Stimulated activated naive CD8-positive, alpha-beta T cell treated with anti-CD3 and anti-CD28 coated beads, Interleukin-15, amount 100 ng/mL, for 72 hours (primary cell): Measurements from ENCODE around the gene ENPP6.
"Not testable (repeated sequence)": the region's sequence is repeated elsewhere in the genome, so short reads cannot be mapped to it uniquely, and the experiment has no call there.

ENCODE experiments used
- ATAC-seq: fragments of 150-1000 bp; cut with Tn5 transposase; 2 replicates; pipeline ENCODE4 v1.10.0; 2021; ENCODE audit warnings: mild to moderate bottlenecking, moderate library complexity
- DNase-seq, 2 donors: peaks; one replicate each; pipeline ENCODE4 v3.0.0; 2021 to 2022
- H3K27ac Mint-ChIP-seq, 2 donors: one replicate each; pipeline ENCODE4 v1.8.0; 2022; ENCODE audit warnings: mild to moderate bottlenecking in 2 of 2, mixed read lengths in 2 of 2, moderate library complexity in 2 of 2
- H3K27me3 Mint-ChIP-seq: one replicate; pipeline ENCODE4 v1.8.0; 2022; ENCODE audit warnings: mixed read lengths
- H3K4me1 Mint-ChIP-seq: one replicate; pipeline ENCODE4 v1.8.0; 2022; ENCODE audit warnings: mild to moderate bottlenecking, mixed read lengths
- H3K4me3 Mint-ChIP-seq, 2 donors: one replicate each; pipeline ENCODE4 v1.8.0; 2022; ENCODE audit warnings: mild to moderate bottlenecking in 2 of 2, mixed read lengths in 2 of 2, moderate library complexity in 1 of 2
- H3K9me3 Mint-ChIP-seq, 2 donors: one replicate each; pipeline ENCODE4 v1.8.0; 2022; ENCODE audit warnings: mixed read lengths in 2 of 2

Gene ENPP6

GRCh38 chr4:184059099-184059498 is 158.6 kb downstream of the ENPP6 start:
- Mint-ChIP-seq H3K9me3 (no peaks in the 10 kb centered on the region), H3K4me1 (no peaks in the 10 kb centered on the region), H3K27ac (no peak overlapping the region), H3K27me3 (no peaks in the 10 kb centered on the region), H3K4me3 (no peak overlapping the region)
- DNase-seq (no peak), ATAC-seq (no peak)

GRCh38 chr4:184058026-184058425 is 159.6 kb downstream of the ENPP6 start:
- Mint-ChIP-seq H3K27me3 (no peaks in the 10 kb centered on the region), H3K4me3 (no peak overlapping the region), H3K27ac (no peak overlapping the region), H3K9me3 (no peaks in the 10 kb centered on the region), H3K4me1 (no peaks in the 10 kb centered on the region)
- DNase-seq: no peak
- no peak for ATAC-seq

- no peak for ATAC-seq
- Mint-ChIP-seq H3K4me3 (no peak overlapping the region), H3K27ac (no peak overlapping the region), H3K4me1 (no peaks in the 10 kb centered on the region), H3K27me3 (peaks cover 6% of the 10 kb centered on the region), H3K9me3 (peaks cover 0 to under 1% of the 10 kb centered on the region in 2 donors)
- no peak for DNase-seq
Observed at GRCh38 chr4:184056877-184057276, 160.8 kb downstream of the ENPP6 start.

GRCh38 chr4:184053434-184053833 is 164.2 kb downstream of the ENPP6 start:
- no peak overlapping the region for H3K27ac Mint-ChIP-seq
- H3K4me3 Mint-ChIP-seq: no peak overlapping the region
- no peak for DNase-seq
- peaks cover 16% of the 10 kb centered on the region for H3K27me3 Mint-ChIP-seq
- no peaks in the 10 kb centered on the region for H3K4me1 Mint-ChIP-seq
- no peak for ATAC-seq
- peaks cover 10 to 13% of the 10 kb centered on the region in 2 donors for H3K9me3 Mint-ChIP-seq

GRCh38 chr4:184052616-184053015 is 165.1 kb downstream of the ENPP6 start:
- Mint-ChIP-seq H3K4me1 (no peaks in the 10 kb centered on the region), H3K4me3 (no peak overlapping the region), H3K27me3 (peaks cover 21% of the 10 kb centered on the region), H3K9me3 (peaks cover 14 to 19% of the 10 kb centered on the region in 2 donors), H3K27ac (no peak overlapping the region)
- DNase-seq: no peak
- no peak for ATAC-seq

GRCh38 chr4:184051262-184051661 is 166.4 kb downstream of the ENPP6 start:
- H3K27me3 Mint-ChIP-seq: peaks cover 33% of the 10 kb centered on the region
- H3K4me3 Mint-ChIP-seq, DNase-seq, H3K27ac Mint-ChIP-seq, H3K4me1 Mint-ChIP-seq, ATAC-seq: not testable (repeated sequence)
- peaks cover 24 to 33% of the 10 kb centered on the region in 2 donors for H3K9me3 Mint-ChIP-seq

- Mint-ChIP-seq H3K27me3 (peaks cover 44% of the 10 kb centered on the region), H3K27ac (peak overlapping the region in 1 of 2 donors; percentile 92), H3K4me3 (no peak overlapping the region), H3K9me3 (peaks cover 18 to 28% of the 10 kb centered on the region in 2 donors), H3K4me1 (no peaks in the 10 kb centered on the region)
- ATAC-seq (no peak), DNase-seq (no peak)
Observed at GRCh38 chr4:184046148-184046547, 171.5 kb downstream of the ENPP6 start.

GRCh38 chr4:184041156-184041555 is 176.5 kb downstream of the ENPP6 start:
- DNase-seq (no peak), ATAC-seq (no peak)
- H3K4me1 Mint-ChIP-seq: peaks cover 19% of the 10 kb centered on the region
- no peak overlapping the region for H3K4me3 Mint-ChIP-seq
- H3K27ac Mint-ChIP-seq: no peak overlapping the region
- peaks cover 0 to 3% of the 10 kb centered on the region in 2 donors for H3K9me3 Mint-ChIP-seq
- H3K27me3 Mint-ChIP-seq: peaks cover 45% of the 10 kb centered on the region

GRCh38 chr4:184039963-184040383 is 177.7 kb downstream of the ENPP6 start:
- Mint-ChIP-seq H3K27ac (no peak overlapping the region), H3K4me1 (peaks cover 19% of the 10 kb centered on the region), H3K9me3 (no peaks in the 10 kb centered on the region), H3K4me3 (peak overlapping the region; percentile 57 to 80), H3K27me3 (peaks cover 45% of the 10 kb centered on the region)
- DNase-seq (peak in 1 of 2 donors; percentile 27), ATAC-seq (peak; percentile 89)
